ENCODE results near the gene PCBP3. TPM values are rescaled to one million over a fixed set of nuclear protein-coding genes. Genes with fewer than 3 reads are reported as not detected.
"Not testable (repeated sequence)": the region's sequence is repeated elsewhere in the genome, so short reads cannot be mapped to it uniquely, and the experiment has no call there.

Gene PCBP3
- total RNA-seq, 6 experiments from 2014 or later = not detected

DNA sequence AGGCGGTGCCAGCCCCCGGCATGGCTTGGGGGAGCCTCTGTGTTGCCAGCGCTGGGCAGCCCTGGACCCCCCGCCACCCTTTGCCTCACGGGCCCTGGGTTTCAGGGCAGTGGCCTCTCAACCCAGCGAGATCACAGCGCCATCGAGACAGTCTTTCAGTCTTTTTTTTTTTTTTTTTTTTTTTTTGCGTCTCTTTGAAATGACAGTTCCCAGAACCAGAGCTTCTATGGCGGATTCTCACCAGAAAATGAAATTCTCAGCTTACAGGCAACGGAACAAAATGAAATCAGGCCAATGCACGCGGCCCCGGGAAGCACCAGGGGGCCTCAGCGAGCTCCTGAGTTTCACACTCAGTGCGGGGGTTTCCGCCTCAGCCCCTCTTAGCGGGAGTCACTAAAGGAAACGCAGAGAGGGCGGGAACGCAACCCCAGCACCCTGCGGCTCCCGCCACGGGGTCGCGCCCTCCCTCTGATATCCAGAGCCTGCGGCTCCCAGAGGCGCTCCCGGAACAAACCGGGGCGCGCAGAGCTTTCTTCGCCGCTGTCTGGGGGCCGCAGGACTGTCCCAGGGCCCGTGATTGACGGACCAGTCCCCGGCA lies 330.0 kb downstream of the PCBP3 start:
- H3K4me3 Mint-ChIP-seq = peak overlapping the region; percentile 83
- peak overlapping the region; percentile 93 for H3K27ac Mint-ChIP-seq
- H3K4me1 Mint-ChIP-seq (ENCODE audit: low read depth) = peaks cover 34% of the 10 kb centered on the region
- no peaks in the 10 kb centered on the region; the same call in 1 of the 2 replicates for H3K27me3 Mint-ChIP-seq (ENCODE audit: insufficient read depth)
- TF ChIP-seq, protein P1, sequence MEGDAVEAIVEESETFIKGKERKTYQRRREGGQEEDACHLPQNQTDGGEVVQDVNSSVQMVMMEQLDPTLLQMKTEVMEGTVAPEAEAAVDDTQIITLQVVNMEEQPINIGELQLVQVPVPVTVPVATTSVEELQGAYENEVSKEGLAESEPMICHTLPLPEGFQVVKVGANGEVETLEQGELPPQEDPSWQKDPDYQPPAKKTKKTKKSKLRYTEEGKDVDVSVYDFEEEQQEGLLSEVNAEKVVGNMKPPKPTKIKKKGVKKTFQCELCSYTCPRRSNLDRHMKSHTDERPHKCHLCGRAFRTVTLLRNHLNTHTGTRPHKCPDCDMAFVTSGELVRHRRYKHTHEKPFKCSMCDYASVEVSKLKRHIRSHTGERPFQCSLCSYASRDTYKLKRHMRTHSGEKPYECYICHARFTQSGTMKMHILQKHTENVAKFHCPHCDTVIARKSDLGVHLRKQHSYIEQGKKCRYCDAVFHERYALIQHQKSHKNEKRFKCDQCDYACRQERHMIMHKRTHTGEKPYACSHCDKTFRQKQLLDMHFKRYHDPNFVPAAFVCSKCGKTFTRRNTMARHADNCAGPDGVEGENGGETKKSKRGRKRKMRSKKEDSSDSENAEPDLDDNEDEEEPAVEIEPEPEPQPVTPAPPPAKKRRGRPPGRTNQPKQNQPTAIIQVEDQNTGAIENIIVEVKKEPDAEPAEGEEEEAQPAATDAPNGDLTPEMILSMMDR (IDR thresholded peaks at IDR 0.05) = peak; percentile 82
- no peaks in the 10 kb centered on the region for H3K9me3 Mint-ChIP-seq
- DNase-seq = peak; percentile 69
- no peaks in the 10 kb centered on the region for H3K36me3 Mint-ChIP-seq (ENCODE audit: low read depth)

DNA sequence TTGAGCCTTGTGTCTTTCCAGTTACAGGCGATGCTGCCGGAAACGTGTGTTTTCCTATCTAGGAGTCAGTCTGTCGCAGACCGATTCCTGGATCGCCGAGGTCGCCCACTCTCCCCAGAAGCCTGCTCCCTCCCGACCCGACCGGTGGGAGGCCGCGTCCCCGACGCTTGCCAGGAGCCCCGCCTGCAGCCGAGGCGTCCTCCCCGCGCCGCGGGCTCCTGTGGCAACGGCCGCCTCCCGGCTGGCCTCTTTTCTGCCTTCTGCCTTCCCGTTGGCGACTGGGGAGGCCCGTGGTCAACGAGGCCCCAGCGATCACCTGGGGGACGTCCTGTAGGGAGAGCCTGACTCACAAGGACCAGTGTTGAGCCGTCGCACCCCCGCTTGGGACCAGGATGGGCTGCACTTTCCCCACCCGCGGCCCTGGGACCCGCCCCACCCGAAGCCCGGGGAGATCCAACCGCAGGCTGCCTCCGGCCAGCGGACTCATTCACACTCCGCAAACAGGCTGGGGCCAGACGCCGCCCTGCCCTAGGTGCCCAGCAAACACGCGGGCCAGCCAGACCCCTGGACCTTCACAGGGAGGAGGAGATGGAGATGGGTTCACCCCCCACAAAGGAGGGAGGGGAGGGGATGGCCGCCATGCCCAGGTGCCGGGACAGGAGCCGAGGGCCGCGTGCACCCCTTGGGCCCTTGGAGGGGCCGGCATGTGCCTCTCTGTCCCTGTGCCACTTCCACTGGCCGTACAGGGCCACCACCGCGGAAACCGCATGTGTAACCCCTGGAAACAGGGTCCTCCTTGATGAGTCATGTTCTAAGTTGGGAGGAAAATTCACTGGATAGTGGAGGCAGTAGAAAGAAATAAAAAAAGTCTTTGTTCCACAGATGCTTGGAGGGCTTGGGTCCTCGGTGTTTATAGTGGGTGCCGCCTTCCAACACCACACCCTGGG lies 330.8 kb downstream of the PCBP3 start:
- Mint-ChIP-seq H3K36me3 (ENCODE audit: low read depth) (no peaks in the 10 kb centered on the region), H3K4me1 (ENCODE audit: low read depth) (peaks cover 36% of the 10 kb centered on the region), H3K27ac (peak overlapping the region; percentile 93), H3K4me3 (peak overlapping the region; percentile 83), H3K27me3 (ENCODE audit: insufficient read depth) (no peaks in the 10 kb centered on the region; the same call in none of the 2 replicates), H3K9me3 (no peaks in the 10 kb centered on the region)
- peak; percentile 75 for DNase-seq
- TF ChIP-seq, protein P1 (IDR thresholded peaks at IDR 0.05) = no peak

DNA sequence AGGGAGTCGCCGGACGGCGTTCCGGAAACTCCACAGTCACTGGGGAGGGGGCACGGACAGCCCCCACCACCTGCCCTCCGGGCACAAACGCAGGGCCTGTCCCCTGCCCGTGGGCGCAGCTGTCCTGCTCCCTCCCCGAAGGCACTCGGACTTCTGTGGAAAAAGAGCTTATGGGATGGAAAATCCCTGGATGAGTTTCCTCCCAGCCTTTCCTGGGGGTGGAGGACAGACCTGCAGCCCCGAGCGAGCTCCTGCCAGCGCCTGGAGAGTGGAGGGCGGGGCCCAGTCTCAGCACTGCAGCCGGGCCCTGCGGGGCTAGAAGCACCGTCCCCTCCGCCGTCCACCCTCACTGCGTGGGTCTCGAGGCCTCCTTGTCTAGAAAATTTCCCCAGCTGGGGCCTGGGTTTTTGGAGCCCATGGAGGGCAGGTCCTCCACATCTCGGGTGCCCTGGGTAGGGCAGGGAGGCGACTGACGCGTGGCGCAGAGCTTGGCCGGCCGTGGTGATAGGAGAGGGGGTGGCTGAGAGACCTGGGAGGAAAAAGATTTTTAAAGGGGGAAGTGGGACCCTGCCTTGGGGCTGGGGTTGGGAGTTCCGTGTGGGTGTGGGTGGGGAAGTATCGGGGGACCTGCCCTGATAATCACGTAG lies 331.6 kb downstream of the PCBP3 start:
- H3K4me3 Mint-ChIP-seq = peak overlapping the region; percentile 83; the same call in 1 of the 2 replicates
- no peaks in the 10 kb centered on the region for H3K36me3 Mint-ChIP-seq (ENCODE audit: low read depth)
- peak overlapping the region; percentile 93 for H3K27ac Mint-ChIP-seq
- TF ChIP-seq, protein P1 (IDR thresholded peaks at IDR 0.05) = no peak
- no peaks in the 10 kb centered on the region; the same call in none of the 2 replicates for H3K27me3 Mint-ChIP-seq (ENCODE audit: insufficient read depth)
- H3K9me3 Mint-ChIP-seq = no peaks in the 10 kb centered on the region
- H3K4me1 Mint-ChIP-seq (ENCODE audit: low read depth) = peaks cover 36% of the 10 kb centered on the region
- DNase-seq = peak; percentile 18

DNA sequence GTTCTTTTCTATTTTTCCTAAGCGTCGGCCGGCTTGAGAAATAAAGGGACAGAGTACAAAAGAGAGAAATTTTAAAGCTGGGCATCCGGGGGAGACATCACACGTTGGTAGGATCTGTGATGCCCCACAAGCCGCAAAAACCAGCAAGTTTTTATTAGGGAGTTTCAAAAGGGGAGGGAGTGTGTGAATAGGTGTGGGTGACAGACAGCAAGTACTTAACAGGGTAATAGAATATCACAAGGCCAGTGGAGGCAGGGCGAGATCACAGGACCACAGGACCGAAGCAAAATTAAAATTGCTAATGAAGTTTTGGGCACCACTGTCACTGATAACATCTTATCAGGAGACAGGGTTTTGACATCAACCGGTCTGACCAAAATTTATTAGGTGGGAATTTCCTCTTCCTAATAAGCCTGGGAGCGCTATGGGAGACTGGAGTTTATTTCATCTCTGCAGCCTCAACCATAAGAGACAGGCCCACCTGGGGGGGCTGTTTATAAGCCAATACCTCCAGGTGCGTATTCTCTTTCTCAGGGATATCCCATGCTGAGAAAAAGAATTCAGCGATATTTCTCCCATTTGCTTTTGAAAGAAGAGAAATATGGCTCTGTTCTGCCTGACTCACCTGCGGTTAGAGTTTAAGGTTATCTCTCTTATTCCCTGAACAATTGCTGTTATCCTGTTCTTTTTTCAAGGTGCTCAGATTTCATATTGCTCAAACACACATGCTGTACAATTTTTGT lies 332.3 kb downstream of the PCBP3 start:
- DNase-seq; H3K4me3 Mint-ChIP-seq; H3K27ac Mint-ChIP-seq; H3K9me3 Mint-ChIP-seq; H3K27me3 Mint-ChIP-seq (ENCODE audit: insufficient read depth); H3K36me3 Mint-ChIP-seq (ENCODE audit: low read depth): not testable (repeated sequence)
- peaks cover 34% of the 10 kb centered on the region for H3K4me1 Mint-ChIP-seq (ENCODE audit: low read depth)

DNA sequence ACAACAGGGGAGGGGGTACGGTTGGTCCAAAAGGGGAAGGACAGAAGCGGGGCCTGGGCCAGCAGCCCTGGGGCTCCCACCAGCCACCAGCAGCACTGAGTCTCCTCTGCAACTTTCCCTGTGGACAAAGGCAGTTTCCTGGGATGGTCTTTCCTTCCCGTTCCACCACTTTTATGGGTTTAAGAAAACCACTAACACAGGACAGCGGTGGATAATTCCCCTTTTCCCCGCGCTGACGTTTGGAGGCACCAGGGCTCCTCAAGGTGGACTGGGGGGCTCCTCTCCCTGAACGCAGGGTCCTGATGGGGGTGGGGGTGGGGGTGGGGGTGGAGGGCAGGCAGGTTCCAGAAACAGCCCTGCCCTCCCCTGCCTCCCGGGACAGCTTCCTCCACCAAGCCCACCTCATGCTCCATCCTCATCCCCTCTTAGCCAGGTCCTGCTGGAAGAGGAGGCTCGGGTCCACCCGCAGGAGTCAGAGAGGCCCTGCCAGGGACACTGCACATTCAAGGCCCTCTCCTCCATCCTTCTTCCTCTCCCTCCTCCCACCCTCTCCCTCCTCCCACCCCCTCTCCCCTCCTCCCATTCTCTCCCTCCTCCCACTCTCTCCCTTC lies 333.3 kb downstream of the PCBP3 start:
- TF ChIP-seq, protein P1 (IDR thresholded peaks at IDR 0.05) = no peak
- Mint-ChIP-seq H3K9me3 (no peaks in the 10 kb centered on the region), H3K36me3 (ENCODE audit: low read depth) (no peaks in the 10 kb centered on the region), H3K27ac (no peak overlapping the region), H3K4me3 (no peak overlapping the region), H3K27me3 (ENCODE audit: insufficient read depth) (no peaks in the 10 kb centered on the region; the same call in 1 of the 2 replicates), H3K4me1 (ENCODE audit: low read depth) (peaks cover 25% of the 10 kb centered on the region)
- no peak for DNase-seq

Data from HFFc6 (cell line).